Measurements from ENCODE around the gene GPR55.
"Not testable (repeated sequence)": the region's sequence is repeated elsewhere in the genome, so short reads cannot be mapped to it uniquely, and the experiment has no call there.

The GPR55 gene

GRCh38 chr2:230924470-230925341, at the start of gene GPR55:
GPR55 (minus strand) TSS chr2:230925242; CDS start chr2:230910962, 14,280 bp downstream.
- peak; percentile 77 to 84 for DNase-seq

GRCh38 chr2:230974096-230974913, 49.3 kb upstream of the GPR55 start:
- DNase-seq = peak; percentile 75

GRCh38 chr2:230972046-230972445, 47.0 kb upstream of the GPR55 start:
- DNase-seq = no peak

GRCh38 chr2:230969659-230970015, 44.6 kb upstream of the GPR55 start:
- no peak for DNase-seq

- DNase-seq = no peak
Measured at GRCh38 chr2:230968921-230969658, 44.0 kb upstream of the GPR55 start.

GRCh38 chr2:230968314-230968713, 43.3 kb upstream of the GPR55 start:
- not testable (repeated sequence) for DNase-seq

- DNase-seq = no peak
Measured at GRCh38 chr2:230967113-230967512, 42.1 kb upstream of the GPR55 start.

- no peak for DNase-seq
Measured at GRCh38 chr2:230964136-230964730, 39.2 kb upstream of the GPR55 start.

- no peak for DNase-seq
Measured at GRCh38 chr2:230961091-230961491, 36.0 kb upstream of the GPR55 start.

- DNase-seq = no peak
Measured at GRCh38 chr2:230960026-230960425, 35.0 kb upstream of the GPR55 start.

GRCh38 chr2:230958820-230959756, 34.0 kb upstream of the GPR55 start:
- no peak for DNase-seq

- no peak for DNase-seq
Measured at GRCh38 chr2:230957756-230958391, 32.8 kb upstream of the GPR55 start.

- peak; percentile 53 to 59 for DNase-seq
Measured at GRCh38 chr2:230956827-230957755, 32.0 kb upstream of the GPR55 start.

- no peak for DNase-seq
Measured at GRCh38 chr2:230955163-230955737, 30.2 kb upstream of the GPR55 start.

GRCh38 chr2:230954746-230955145, 29.7 kb upstream of the GPR55 start:
- DNase-seq = no peak

GRCh38 chr2:230953845-230954244, 28.8 kb upstream of the GPR55 start:
- DNase-seq = no peak

- DNase-seq = no peak
Measured at GRCh38 chr2:230952226-230952956, 27.3 kb upstream of the GPR55 start.

- DNase-seq = no peak
Measured at GRCh38 chr2:230951396-230951795, 26.4 kb upstream of the GPR55 start.

- DNase-seq = no peak
Measured at GRCh38 chr2:230950874-230951339, 25.9 kb upstream of the GPR55 start.
